HG03442 (cell line): ENCODE results near the gene OTX1.

Experiments used
- ATAC-seq: cut with Tn5 transposase; IDR thresholded peaks from one replicate; pipeline ENCODE4 v1.9.1; 2021; ENCODE audit warnings: mild to moderate bottlenecking, moderate library complexity; ENCODE audit not compliant: unreplicated experiment

Gene OTX1

DNA sequence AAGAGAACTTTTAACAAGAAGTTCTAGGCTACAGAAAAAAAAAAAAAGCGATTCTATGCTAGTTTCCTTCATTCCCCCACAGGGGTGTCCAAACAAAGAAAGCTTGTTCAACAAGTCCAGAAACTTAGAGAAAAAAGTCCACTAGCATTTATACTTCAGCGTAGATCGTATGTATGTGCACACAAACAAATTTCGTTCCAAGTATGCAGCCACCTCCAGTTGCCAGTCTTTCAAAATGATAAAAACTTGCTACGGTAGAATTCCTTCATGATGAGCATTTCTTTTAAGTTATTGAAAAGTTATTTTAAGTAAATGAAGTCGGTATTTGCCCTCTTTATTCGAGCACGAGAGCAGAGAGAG is 3.7 kb upstream of the OTX1 start:
- no peak for ATAC-seq

DNA sequence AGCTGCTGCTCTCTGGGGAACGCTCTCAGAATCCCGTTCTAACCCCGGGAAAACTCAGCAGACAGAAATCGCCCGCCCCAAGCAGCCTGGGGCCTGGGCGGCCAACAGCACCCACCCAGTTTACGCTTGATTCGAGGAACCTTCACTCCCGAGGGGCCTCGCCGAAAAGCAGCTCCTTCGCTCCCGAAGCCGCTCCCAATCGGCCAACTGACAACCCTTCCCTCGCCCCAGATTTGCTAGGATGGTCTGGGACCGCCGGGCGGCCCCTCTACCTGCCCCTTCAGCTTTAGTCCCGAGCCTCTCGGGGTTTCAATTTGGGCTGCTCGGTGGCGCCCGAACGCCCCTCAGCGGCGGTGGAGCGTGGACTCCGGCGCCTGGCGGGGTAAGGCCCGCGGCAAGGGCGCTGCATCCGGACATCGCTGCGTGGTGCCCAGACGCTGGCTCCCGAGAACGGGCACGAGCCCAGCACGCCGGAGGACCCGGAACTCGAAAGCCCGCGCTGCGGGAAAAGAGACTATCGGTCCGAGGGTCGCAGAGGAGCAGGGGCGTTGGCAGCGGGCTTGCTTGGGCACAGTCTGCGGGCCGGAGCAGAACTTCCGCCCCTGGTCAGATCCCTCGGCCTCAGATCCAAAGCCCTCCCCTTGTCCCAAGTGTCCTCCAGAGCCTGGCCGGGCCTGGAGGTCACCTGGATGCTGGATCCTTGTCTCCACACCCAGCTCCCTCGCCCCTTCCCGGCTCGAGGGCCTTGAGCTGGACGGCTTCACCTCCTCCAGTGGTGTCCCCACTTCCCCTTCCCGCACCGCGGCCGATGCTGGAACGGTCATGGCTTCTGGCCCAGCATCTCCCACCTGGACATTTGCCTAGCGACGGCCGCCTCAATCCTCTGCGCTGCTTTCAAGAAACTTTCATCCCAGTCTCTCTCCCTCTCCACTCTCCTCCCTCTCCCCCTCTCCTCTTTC is 3.0 kb upstream of the OTX1 start:
- ATAC-seq, result no peak

- ATAC-seq, result no peak
Observed at GRCh38 chr2:63048367-63049171, 2.1 kb upstream of the OTX1 start.

DNA sequence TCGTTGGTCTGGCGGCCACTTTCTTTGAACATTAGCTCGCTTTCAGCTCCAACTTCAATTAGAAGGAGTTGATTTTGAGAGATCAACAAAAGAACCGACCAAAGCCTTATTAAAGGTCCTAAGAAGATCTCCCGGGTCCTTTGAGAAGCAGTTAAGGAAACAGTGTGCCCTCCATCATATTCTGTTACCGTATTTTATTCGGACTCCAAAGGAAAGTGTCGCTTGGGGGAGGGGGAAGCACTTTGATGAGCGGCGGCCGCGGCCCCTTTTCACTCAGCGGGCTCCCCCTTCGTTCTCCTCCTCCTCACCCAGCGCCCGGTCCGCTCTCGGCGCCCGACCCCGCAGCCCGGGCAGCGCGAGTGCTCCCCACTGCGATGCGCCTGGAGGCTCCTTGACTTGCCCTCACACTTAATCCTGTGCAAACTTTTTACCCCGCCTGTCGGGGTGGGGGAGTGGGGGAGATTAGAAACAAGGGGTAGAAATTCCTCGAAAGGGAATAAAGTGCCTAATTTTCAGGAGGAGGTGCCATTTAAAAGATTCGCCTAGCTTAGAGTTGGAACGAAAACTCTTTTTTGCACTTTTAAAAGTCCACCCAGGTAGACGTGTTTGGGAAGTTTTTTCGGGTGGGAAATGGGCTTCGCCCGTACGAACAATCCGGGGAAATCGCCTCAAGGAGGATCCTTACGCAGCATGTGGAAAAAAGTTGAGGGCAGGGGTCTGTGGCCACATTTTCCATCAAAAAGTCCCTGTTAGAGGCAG is 1.2 kb upstream of the OTX1 start:
- ATAC-seq, result no peak

GRCh38 chr2:63049970-63050333 is 678 bp upstream of the OTX1 start:
- ATAC-seq, result no peak

- no peak for ATAC-seq
Observed at GRCh38 chr2:63051042-63051794, 588 bp downstream of the OTX1 start.

- ATAC-seq, result no peak
Observed at GRCh38 chr2:63051795-63052333, 1.2 kb downstream of the OTX1 start.

DNA sequence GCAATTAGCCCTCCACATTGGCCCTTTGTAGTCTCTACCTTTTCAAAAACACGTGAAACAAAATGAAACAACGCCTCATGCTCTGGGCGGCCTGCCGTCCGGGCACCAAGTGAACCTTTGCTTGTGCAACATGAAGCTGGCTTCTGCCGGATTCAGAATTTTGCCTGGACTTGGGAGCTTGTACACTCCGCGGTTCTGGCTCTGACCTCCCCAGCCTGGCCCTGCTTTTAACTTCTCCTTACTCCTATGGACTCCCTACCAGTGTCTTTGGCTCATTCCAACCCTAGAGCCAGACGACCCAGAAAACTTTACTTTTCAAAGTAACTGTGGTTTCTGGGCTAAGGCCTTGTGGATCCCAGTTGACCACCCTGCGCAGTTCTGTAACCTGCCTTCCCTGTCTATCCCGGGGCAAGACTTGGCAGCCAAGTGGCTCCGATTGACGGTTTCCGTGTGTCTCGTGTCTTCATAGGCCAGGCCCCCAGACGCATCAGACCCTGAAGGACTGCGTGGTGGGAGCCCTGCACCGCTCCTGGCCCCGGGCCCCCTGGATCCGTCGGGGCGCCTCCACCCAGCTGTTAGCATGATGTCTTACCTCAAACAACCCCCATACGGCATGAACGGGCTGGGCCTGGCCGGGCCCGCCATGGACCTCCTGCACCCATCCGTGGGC is 1.9 kb downstream of the OTX1 start:
- no peak for ATAC-seq

GRCh38 chr2:63053081-63053888 is 2.7 kb downstream of the OTX1 start:
- no peak for ATAC-seq

- ATAC-seq, result no peak
Observed at GRCh38 chr2:63053889-63054602, 3.4 kb downstream of the OTX1 start.

DNA sequence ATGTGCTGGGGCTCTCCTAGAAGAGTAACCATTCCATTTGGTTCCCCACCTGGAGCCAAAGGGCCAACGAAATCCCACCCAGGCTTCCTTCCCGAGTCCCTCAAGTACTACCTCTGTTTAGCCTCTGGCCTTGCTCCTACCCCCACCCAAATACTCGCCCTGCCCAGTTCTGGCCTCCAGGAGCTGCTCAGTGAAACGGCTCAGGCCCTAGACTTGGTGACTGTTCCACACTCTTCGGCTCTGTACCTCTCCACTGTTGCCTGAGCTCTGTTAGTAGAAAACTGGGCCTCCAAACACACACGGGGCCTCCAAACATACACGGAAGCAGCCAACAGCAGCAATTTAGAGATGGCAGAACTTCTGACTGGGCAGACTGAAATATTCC is 4.2 kb downstream of the OTX1 start:
- ATAC-seq, result no peak

DNA sequence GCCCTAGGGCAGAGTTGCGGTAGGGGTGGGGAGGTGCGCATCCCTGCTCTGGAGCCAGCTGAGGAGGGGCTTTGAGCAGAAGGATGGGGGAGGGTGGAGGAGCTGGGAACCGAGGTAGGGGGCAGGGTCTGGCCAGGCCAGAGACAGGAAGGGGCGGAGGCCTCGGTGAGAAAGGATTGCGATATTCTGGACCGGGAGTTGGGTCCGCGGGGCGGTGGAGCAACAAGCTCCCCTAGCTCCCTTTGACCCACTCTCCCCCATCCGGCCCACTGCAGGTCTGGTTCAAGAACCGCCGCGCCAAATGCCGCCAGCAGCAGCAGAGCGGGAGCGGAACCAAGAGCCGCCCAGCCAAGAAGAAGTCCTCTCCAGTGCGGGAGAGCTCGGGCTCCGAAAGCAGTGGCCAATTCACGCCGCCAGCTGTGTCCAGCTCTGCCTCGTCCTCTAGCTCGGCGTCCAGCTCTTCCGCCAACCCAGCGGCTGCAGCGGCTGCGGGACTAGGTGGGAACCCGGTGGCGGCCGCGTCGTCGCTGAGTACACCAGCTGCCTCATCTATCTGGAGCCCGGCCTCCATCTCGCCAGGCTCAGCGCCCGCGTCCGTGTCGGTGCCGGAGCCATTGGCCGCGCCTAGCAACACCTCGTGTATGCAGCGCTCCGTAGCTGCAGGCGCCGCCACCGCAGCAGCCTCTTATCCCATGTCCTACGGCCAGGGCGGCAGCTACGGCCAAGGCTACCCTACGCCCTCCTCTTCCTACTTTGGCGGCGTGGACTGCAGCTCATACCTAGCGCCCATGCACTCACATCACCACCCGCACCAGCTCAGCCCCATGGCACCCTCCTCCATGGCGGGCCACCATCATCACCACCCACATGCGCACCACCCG is 4.8 kb downstream of the OTX1 start:
- no peak for ATAC-seq

DNA sequence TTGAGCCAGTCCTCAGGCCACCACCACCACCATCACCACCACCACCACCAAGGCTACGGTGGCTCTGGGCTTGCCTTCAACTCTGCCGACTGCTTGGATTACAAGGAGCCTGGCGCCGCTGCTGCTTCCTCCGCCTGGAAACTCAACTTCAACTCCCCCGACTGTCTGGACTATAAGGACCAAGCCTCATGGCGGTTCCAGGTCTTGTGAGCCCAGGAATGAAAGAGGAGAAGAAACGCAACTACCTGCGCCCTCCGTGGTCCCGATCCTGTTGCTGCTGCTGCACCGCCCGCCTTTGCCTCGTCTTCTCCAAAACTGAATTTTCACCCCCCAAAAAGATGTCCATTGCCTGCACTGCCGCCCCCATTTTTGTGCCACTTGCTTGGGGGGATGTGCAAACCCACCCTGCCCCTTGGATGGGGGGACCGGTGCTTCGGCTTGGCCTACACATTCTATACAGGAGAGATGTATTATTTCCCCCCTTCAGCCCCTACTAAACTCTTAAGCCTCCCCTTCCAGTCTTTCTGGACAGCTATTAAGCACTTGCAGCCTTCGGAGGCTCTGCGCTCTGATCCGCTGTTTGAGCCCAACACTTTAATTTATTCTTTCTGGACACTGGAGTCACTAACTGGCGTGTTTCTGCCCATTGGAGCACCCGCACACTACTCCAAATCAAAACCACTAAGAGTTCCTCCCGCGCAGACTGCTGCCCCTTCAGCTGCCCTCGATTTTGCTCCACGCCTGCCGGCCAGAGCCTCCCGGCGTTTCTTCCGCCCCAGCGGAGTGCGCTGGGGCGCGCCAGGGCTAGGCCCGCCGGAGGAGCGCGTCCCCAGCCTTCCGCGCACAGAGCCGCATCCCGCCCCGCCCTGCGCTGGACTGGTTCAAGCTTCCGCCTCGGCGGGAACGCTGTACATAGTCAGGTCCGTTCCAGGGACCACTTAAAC is 5.7 kb downstream of the OTX1 start:
- peak; percentile 36 for ATAC-seq

- no peak for ATAC-seq
Observed at GRCh38 chr2:63057249-63058143, 6.9 kb downstream of the OTX1 start.
